Measurements from ENCODE around the gene KLHL6. TPM values are rescaled to one million over a fixed set of nuclear protein-coding genes. Genes with fewer than 3 reads are reported as not detected.

KLHL6 gene
- total and polyA plus RNA-seq, 2 of the 13 experiments (the other 11 are each of a cell fraction or from before 2014, with no cell fraction given) = not detected

- peaks cover 0 to 14% of the 10 kb centered on the region in 2 experiments; a peak in 2 of 5 replicates for H3K27me3 ChIP-seq (ENCODE audit: control insufficient read depth in 1 of 2, insufficient read depth in 2 of 2, low read length in 2 of 2)
- POLR2A ChIA-PET = no interaction called here
- ATAC-seq = no peak
These were observed 42.3 kb downstream of the KLHL6 start for GRCh38 chr3:183513046-183513706.

More at GRCh38 chr3:183513046-183513706, 42.3 kb downstream of the KLHL6 start:
- in situ Hi-C loops (cut with HindIII; ENCODE audit: extremely low pct_ligation_motif_present, low pct_unique_long_range_greater_than_20kb) = no loop called here
- 55% methylated on average over 5 of the region's 6 CpGs for WGBS (ENCODE audit: low lambda C conversion rate)
- Histone ChIP-seq H3K9ac (ENCODE audit: insufficient read depth, low read depth, low read length) (no peak overlapping the region), H2AFZ (ENCODE audit: low read length) (no peak overlapping the region), H3K4me1 (ENCODE audit: insufficient read depth, low read length) (peaks cover 25% of the 10 kb centered on the region), H3K27ac (ENCODE audit: extremely low read length, insufficient read depth, low read length) (no peak overlapping the region), H3K9me3 (ENCODE audit: low read length) (no peaks in the 10 kb centered on the region), H3K36me3 (replicated peaks in 1 of 2; ENCODE audit: control insufficient read depth in 1 of 2, insufficient read depth in 2 of 2, low read length in 2 of 2) (no peaks in the 10 kb centered on the region), H3K4me2 (ENCODE audit: low read depth, low read length) (no peak overlapping the region), H4K20me1 (ENCODE audit: insufficient read depth, low read length) (no peaks in the 10 kb centered on the region), H3K79me2 (ENCODE audit: insufficient read depth, low read length) (no peaks in the 10 kb centered on the region), H3K4me3 (replicated peaks in 1 of 3; ENCODE audit: insufficient read depth in 1 of 3, low read depth in 2 of 3, low read length in 3 of 3) (no peak overlapping the region)
- intact Hi-C loops (cut with micrococcal nuclease; ENCODE audit: unreplicated experiment) = no loop called here
- BruUV-seq (replicated peaks) = no TSS peak
- TF ChIP-seq KIAA2018 (CRISPR knock-in tag; IDR thresholded peaks at IDR 0.05; ENCODE audit: borderline replicate concordance) (no peak), SALL2 (CRISPR knock-in tag; IDR thresholded peaks at IDR 0.05) (no peak), ZNF691 (CRISPR knock-in tag; IDR thresholded peaks at IDR 0.05; ENCODE audit: borderline replicate concordance, low read depth) (no peak), CCDC6 (CRISPR knock-in tag; IDR thresholded peaks at IDR 0.05) (no peak), ZFP36 (IDR thresholded peaks at IDR 0.05; ENCODE audit: borderline replicate concordance, low read depth, low read length, partially characterized antibody) (no peak), FOXP1 (IDR thresholded peaks at IDR 0.05) (no peak), FOXP1 (CRISPR knock-in tag; IDR thresholded peaks at IDR 0.05) (no peak), KLF13 (CRISPR knock-in tag; IDR thresholded peaks at IDR 0.05) (no peak), TMF1 (CRISPR knock-in tag; IDR thresholded peaks at IDR 0.05; ENCODE audit: low read depth) (no peak), TRIM22 (IDR thresholded peaks at IDR 0.05) (no peak), RCOR2 (CRISPR knock-in tag; IDR thresholded peaks at IDR 0.05) (no peak), HOXD1 (CRISPR knock-in tag; IDR thresholded peaks at IDR 0.05) (no peak), KLF6 (CRISPR knock-in tag; IDR thresholded peaks at IDR 0.05) (no peak), TOPORS (CRISPR knock-in tag; IDR thresholded peaks at IDR 0.05) (no peak), TFAP4 (IDR thresholded peaks at IDR 0.05; ENCODE audit: borderline replicate concordance, low read depth) (no peak)
- no peak for FAIRE-seq
- CTCF ChIA-PET (ENCODE audit: low intra/inter-chr PET ratio, low total read pairs) = no interaction called here
- DNase-seq (ENCODE audit: low spot score) = no peak

Measured in HepG2 (cell line).